Activated CD4-positive, alpha-beta T cell treated with anti-CD3 and anti-CD28 coated beads for 48 hours (primary cell): ENCODE data around the gene CYP2W1.
A peak's percentile ranks its signal among the peaks of the same experiment; 100 is the strongest.
"Not testable (repeated sequence)": the region's sequence is repeated elsewhere in the genome, so short reads cannot be mapped to it uniquely, and the experiment has no call there.

ENCODE experiments used
- DNase-seq: peaks from one replicate; pipeline ENCODE4 v3.0.0-alpha.2; 2020

CYP2W1 gene

GRCh38 chr7:952548-953441, 30.2 kb upstream of the CYP2W1 start:
- no peak for DNase-seq

- DNase-seq: no peak
Measured at GRCh38 chr7:953547-954327, 29.2 kb upstream of the CYP2W1 start.

- DNase-seq: peak; percentile 66
Measured at GRCh38 chr7:954330-955238, 28.4 kb upstream of the CYP2W1 start, which contains the start of gene ADAP1. Gene ADAP1, minus strand, starts transcription at chr7:954680. Its CDS starts 203 bp downstream, at chr7:954477.

- DNase-seq: no peak
Measured at GRCh38 chr7:956031-956430, 26.9 kb upstream of the CYP2W1 start.

- DNase-seq: no peak
Measured at GRCh38 chr7:957418-958220, 25.4 kb upstream of the CYP2W1 start.

GRCh38 chr7:958221-959200, 24.5 kb upstream of the CYP2W1 start:
- no peak for DNase-seq

- no peak for DNase-seq
Measured at GRCh38 chr7:959271-959670, 23.7 kb upstream of the CYP2W1 start.

GRCh38 chr7:959740-960139, 23.2 kb upstream of the CYP2W1 start:
- DNase-seq: not testable (repeated sequence)

GRCh38 chr7:960269-960871, 22.6 kb upstream of the CYP2W1 start:
- no peak for DNase-seq

GRCh38 chr7:960972-961371, 22.0 kb upstream of the CYP2W1 start:
- DNase-seq: not testable (repeated sequence)

- no peak for DNase-seq
Measured at GRCh38 chr7:961546-962400, 21.2 kb upstream of the CYP2W1 start.

- DNase-seq: no peak
Measured at GRCh38 chr7:962401-963081, 20.4 kb upstream of the CYP2W1 start.

- DNase-seq: no peak
Measured at GRCh38 chr7:963236-964078, 19.5 kb upstream of the CYP2W1 start.

- no peak for DNase-seq
Measured at GRCh38 chr7:964401-965231, 18.4 kb upstream of the CYP2W1 start.

- no peak for DNase-seq
Measured at GRCh38 chr7:966291-967069, 16.5 kb upstream of the CYP2W1 start.
